RKO (cell line): ENCODE results near the gene SLFN13.
"Not testable (repeated sequence)": the region's sequence is repeated elsewhere in the genome, so short reads cannot be mapped to it uniquely, and the experiment has no call there.

Experiments
- DNase-seq: peaks from one replicate; pipeline ENCODE4 v3.0.0-alpha.2; 2016; ENCODE audit warnings: low spot score

The SLFN13 gene

GRCh38 chr17:35433075-35433894 is 15.3 kb downstream of the SLFN13 start:
- peak; percentile 95 for DNase-seq

- no peak for DNase-seq
Observed at GRCh38 chr17:35432176-35433074, 16.1 kb downstream of the SLFN13 start, which contains the start of gene SLFN12. Gene SLFN12 (minus strand): TSS chr17:35432500. CDS start chr17:35423028, 9,472 bp downstream.

DNA sequence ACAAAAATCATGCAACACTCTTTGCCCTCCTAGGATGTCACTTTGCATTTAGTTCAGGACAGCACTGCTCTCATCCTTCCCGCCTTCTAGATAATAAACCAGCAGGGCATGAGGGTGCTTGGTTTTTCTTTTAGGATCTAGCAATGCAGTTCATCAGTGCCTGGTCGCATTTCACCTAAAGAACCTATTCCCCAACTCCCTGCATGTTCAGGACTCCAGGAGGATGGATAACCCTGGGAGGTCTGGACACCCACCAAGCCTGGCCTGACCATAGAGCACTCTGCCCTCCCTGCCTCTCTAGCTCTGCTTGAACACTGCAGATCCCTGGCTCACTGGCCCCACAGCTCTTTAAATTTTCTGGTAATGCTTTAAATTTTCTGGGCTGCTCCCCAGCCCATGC is 18.9 kb downstream of the SLFN13 start:
- DNase-seq: no peak

DNA sequence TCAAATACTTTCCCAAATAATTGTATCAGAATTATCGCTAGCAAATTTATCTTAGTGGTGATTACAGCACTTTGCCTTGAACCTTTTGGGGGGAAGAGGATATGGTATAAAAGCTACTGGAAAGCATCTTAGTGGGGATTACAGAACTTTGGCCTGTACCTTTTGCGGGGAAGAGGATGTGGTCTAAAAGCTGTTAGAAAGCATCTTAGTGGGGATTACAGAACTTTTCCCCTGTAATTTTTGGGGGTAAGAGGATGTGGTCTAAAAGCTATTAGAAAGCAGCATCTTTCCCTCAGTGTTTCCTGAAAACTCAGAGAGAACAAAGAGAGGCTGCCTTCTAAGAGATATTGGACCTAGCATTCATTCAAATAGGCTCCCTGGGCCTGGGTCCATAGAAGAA is 20.3 kb downstream of the SLFN13 start:
- no peak for DNase-seq

DNA sequence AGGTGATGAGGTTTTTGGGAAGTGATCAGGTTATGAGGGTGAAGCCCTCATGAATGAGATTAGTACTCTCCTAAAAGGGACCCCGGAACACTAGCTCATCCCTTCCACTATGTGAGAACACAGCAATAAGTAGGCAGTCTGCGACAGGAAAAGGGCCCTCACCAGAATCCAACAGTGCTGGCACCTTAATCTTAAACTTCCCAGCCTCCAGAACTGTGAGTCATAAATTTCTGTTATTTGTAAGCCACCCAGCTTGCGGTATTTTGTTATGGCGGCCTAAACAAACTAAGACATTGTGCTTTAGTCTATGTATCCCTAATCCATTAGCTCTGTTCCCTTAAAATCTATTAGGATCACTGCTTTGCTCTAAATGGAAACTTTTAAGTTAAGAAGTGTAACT is 24.8 kb downstream of the SLFN13 start:
- DNase-seq: peak; percentile 1

GRCh38 chr17:35421069-35421468 is 27.5 kb downstream of the SLFN13 start:
- DNase-seq: not testable (repeated sequence)

DNA sequence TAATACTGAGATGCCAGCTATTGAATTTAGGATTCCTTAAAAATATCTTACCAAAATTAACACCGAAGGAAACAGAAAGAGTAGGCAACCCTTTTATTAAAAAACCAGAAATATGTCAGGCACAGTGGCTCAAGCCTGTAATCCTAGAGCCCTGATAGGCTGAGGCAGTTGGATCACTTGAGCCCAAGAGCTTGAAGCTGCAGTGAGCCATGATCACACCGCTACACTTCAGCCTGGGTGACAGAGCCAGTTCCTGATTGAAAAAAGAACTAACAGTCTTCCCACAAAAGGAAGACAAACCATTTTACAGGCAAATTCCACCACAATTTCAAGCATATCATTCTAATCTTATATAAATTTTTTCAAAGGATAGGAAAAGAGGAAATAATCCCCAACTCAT is 31.9 kb downstream of the SLFN13 start:
- no peak for DNase-seq

- DNase-seq: not testable (repeated sequence)
Observed at GRCh38 chr17:35414707-35415106, 33.9 kb downstream of the SLFN13 start.

DNA sequence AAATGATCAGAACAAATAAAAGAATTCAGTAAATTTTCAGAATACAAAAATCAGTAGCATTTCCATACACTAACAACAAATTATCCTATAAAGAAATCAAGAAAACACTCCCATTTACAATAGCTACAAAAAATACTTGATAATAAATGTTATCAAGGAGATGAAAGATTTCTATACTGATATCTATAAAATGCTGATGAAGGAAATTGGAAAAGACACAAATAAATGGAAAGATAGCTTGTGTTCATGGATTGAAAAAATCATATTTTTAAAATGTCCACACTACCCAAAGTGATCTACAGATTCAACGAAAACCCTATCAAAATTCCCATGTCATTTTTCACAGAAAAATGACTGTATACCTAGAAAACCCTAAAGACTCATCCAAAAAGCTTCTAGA is 34.3 kb downstream of the SLFN13 start:
- no peak for DNase-seq

DNA sequence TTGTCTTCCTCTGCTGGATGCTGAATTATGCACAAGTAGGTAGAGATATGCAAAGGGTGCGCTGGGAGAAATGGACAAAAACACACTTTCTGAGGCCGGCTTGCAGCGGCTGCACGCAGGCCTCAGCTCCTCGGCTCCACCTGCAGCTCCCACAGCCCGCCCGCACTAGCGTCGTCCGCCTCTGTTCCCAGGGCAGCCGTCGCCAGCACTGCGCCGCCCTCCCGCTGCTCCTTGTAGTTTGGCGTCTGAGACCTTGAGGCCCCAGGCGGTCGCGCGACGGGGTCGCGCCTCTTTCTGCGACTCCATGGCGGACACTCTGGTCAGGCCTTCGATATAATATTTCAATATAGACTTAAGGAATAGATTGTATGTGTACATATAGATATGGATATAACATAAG is 41.0 kb downstream of the SLFN13 start:
- DNase-seq: no peak

GRCh38 chr17:35406568-35406967 is 42.0 kb downstream of the SLFN13 start:
- no peak for DNase-seq

DNA sequence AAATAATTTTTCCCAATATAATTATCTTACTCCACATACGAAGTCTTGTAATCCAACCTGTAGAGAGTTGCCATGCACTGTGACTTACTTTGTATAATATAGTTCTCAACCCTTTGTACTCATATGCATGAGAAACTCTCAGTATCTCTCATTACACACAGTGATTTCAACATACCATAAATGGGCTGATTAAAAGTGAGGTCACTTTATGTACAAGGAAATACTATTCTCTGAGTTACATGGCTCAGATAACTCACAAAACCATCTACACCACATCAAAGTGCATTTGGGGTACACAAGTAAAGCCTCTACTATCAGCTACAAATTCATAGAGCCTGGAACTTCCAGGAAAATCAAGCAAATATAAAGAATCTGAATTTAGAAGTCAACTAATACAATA is 44.2 kb downstream of the SLFN13 start:
- peak; percentile 28 for DNase-seq

DNA sequence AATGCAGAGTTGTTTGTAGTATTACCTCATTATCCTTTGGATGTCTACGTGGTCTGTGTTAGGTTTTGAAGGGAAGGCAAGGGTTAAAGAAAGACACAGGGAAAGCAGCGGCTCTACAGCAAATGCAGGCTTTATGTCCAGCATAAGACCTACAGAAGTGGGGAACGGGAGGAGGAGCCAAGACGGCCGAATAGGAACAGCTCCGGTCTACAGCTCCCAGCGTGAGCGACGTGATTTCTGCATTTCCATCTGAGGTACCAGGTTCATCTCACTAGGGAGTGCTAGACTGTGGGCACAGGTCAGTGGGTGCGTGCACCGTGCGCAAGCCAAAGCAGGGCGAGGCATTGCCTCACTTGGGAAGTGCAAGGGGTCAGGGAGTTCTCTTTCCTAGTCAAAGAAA is 54.8 kb downstream of the SLFN13 start:
- DNase-seq: not testable (repeated sequence)

GRCh38 chr17:35390663-35391062 is 57.9 kb downstream of the SLFN13 start:
- no peak for DNase-seq

- no peak for DNase-seq
Observed at GRCh38 chr17:35390156-35390555, 58.4 kb downstream of the SLFN13 start.

DNA sequence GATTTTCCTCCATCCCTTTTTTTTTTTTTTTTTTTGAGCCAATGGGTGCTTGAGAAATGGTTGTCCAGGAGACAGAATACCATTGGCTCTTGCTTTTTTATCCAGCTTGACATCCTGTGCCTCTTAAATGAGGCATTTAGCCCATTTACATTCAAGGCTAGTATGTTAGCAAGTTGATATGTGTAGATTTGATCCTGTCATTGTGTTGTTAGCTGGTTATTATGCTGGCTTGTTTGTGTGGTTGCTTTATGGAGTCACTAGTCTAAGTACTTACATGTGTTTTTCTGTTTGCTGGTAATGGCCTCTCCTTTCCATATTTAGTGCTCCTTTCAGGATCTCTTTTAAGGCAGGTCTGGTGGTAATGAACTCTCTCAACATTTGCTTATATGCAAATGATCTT is 61.1 kb downstream of the SLFN13 start:
- DNase-seq: no peak
